SK-N-SH treated with all-trans-retinoic acid at 6 μM for 48 hours (cell line): Measurements from ENCODE around the gene TFEB.

Source experiments
- ATAC-seq: fragments of 200-7000 bp; cut with Tn5 transposase; 3 replicates; pipeline ENCODE4 v1.9.1; 2020; ENCODE audit warnings: mild to moderate bottlenecking, moderate library complexity
- ARNTL ChIP-seq: fragments of 450-650 bp; formaldehyde crosslinking; IDR thresholded peaks from 2 replicates; pipeline ENCODE4 v1.5.0; 2020; ENCODE audit warnings: low read depth, mild to moderate bottlenecking, moderate library complexity, borderline replicate concordance
- BACH2 ChIP-seq: fragments of 250-450 bp; sonication (Bioruptor Pico); IDR thresholded peaks from 2 replicates; pipeline ENCODE4 v1.9.0; 2021; ENCODE audit warnings: mild to moderate bottlenecking, borderline replicate concordance
- CREB5 ChIP-seq: fragments of 250-450 bp; sonication (Bioruptor Pico); IDR thresholded peaks from 2 replicates; pipeline ENCODE4 v1.5.1; 2020; ENCODE audit warnings: low read depth, mild to moderate bottlenecking, moderate library complexity
- CSDC2 ChIP-seq: fragments of 250-450 bp; sonication (Bioruptor Pico); IDR thresholded peaks from 2 replicates; pipeline ENCODE4 v1.5.0; 2020; ENCODE audit warnings: mild to moderate bottlenecking, moderate library complexity
- CSRNP3 ChIP-seq: fragments of 250-450 bp; sonication (Bioruptor Pico); IDR thresholded peaks from 2 replicates; pipeline ENCODE4 v1.5.1; 2021; ENCODE audit warnings: mild to moderate bottlenecking, moderate library complexity
- ESRRG ChIP-seq: fragments of 250-450 bp; sonication (Bioruptor Pico); IDR thresholded peaks from 2 replicates; pipeline ENCODE4 v1.6.1; 2021; ENCODE audit warnings: mild to moderate bottlenecking
- GLIS3 ChIP-seq: fragments of 250-450 bp; sonication (Bioruptor Pico); IDR thresholded peaks from 2 replicates; pipeline ENCODE4 v1.5.0; 2020; ENCODE audit warnings: mild to moderate bottlenecking, moderate library complexity
- ISL1 ChIP-seq: fragments of 250-450 bp; sonication (Bioruptor Pico); IDR thresholded peaks from 2 replicates; pipeline ENCODE4 v2.1.2; 2022; ENCODE audit warnings: mild to moderate bottlenecking, moderate library complexity
- POU6F1 ChIP-seq: fragments of 250-450 bp; sonication (Bioruptor Pico); IDR thresholded peaks from 2 replicates; pipeline ENCODE4 v1.8.0; 2021; ENCODE audit warnings: low read depth, mild to moderate bottlenecking, moderate library complexity, borderline replicate concordance
- PPARA ChIP-seq: fragments of 250-450 bp; sonication (Bioruptor Pico); IDR thresholded peaks from 2 replicates; pipeline ENCODE4 v1.5.0; 2020; ENCODE audit warnings: mild to moderate bottlenecking, borderline replicate concordance
- RARB ChIP-seq: fragments of 250-450 bp; sonication (Bioruptor Pico); IDR thresholded peaks from 2 replicates; pipeline ENCODE4 v1.8.0; 2021; ENCODE audit warnings: mild to moderate bottlenecking, moderate library complexity
- SNAI2 ChIP-seq: fragments of 250-450 bp; sonication (Bioruptor Pico); IDR thresholded peaks from 2 replicates; pipeline ENCODE4 v1.5.0; 2020; ENCODE audit warnings: mild to moderate bottlenecking, moderate library complexity
- TCF4 ChIP-seq: fragments of 250-450 bp; sonication (Bioruptor Pico); IDR thresholded peaks from 2 replicates; pipeline ENCODE4 v1.8.0; 2021; ENCODE audit warnings: mild to moderate bottlenecking, moderate library complexity, borderline replicate concordance
- TOX ChIP-seq: fragments of 250-450 bp; sonication (Bioruptor Pico); IDR thresholded peaks from 2 replicates; pipeline ENCODE4 v1.8.0; 2021; ENCODE audit warnings: mild to moderate bottlenecking, moderate library complexity, borderline replicate concordance
- TSHZ2 ChIP-seq: fragments of 250-450 bp; sonication (Bioruptor Pico); IDR thresholded peaks from 2 replicates; pipeline ENCODE4 v1.5.0; 2020; ENCODE audit warnings: mild to moderate bottlenecking, moderate library complexity
- ZC3H10 ChIP-seq: fragments of 250-450 bp; sonication (Bioruptor Pico); IDR thresholded peaks from 2 replicates; pipeline ENCODE4 v1.5.1; 2021; ENCODE audit warnings: mild to moderate bottlenecking, moderate library complexity
- ZFP3 ChIP-seq: fragments of 250-450 bp; sonication (Bioruptor Pico); IDR thresholded peaks from 2 replicates; pipeline ENCODE4 v1.5.0; 2020; ENCODE audit warnings: mild to moderate bottlenecking, moderate library complexity
- ZNF70 ChIP-seq: fragments of 450-650 bp; formaldehyde crosslinking; IDR thresholded peaks from 2 replicates; pipeline ENCODE4 v1.5.0; 2020; ENCODE audit warnings: mild to moderate bottlenecking, moderate library complexity
- ZNF8 ChIP-seq: fragments of 450-650 bp; formaldehyde crosslinking; IDR thresholded peaks from 2 replicates; pipeline ENCODE4 v1.5.0; 2020; ENCODE audit warnings: mild to moderate bottlenecking, moderate library complexity
- TF ChIP-seq, protein P1 (sequence below): fragments of 250-450 bp; sonication (Bioruptor Pico); IDR thresholded peaks from 2 replicates; pipeline ENCODE4 v1.8.0; 2020; ENCODE audit warnings: mild to moderate bottlenecking, moderate library complexity, borderline replicate concordance

Gene TFEB

GRCh38 chr6:41778895-41779294 lies 43.5 kb upstream of the TFEB start:
- ATAC-seq = no peak
- no peak for TF ChIP-seq TCF4 (CRISPR knock-in tag)
- TF ChIP-seq, protein P1, sequence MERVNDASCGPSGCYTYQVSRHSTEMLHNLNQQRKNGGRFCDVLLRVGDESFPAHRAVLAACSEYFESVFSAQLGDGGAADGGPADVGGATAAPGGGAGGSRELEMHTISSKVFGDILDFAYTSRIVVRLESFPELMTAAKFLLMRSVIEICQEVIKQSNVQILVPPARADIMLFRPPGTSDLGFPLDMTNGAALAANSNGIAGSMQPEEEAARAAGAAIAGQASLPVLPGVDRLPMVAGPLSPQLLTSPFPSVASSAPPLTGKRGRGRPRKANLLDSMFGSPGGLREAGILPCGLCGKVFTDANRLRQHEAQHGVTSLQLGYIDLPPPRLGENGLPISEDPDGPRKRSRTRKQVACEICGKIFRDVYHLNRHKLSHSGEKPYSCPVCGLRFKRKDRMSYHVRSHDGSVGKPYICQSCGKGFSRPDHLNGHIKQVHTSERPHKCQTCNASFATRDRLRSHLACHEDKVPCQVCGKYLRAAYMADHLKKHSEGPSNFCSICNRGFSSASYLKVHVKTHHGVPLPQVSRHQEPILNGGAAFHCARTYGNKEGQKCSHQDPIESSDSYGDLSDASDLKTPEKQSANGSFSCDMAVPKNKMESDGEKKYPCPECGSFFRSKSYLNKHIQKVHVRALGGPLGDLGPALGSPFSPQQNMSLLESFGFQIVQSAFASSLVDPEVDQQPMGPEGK (CRISPR knock-in tag) = no peak
- no peak for TF ChIP-seq CSDC2 (CRISPR knock-in tag)
- no peak for TF ChIP-seq RARB (CRISPR knock-in tag)
- no peak for TF ChIP-seq TSHZ2 (CRISPR knock-in tag)
- TF ChIP-seq GLIS3 = no peak

DNA sequence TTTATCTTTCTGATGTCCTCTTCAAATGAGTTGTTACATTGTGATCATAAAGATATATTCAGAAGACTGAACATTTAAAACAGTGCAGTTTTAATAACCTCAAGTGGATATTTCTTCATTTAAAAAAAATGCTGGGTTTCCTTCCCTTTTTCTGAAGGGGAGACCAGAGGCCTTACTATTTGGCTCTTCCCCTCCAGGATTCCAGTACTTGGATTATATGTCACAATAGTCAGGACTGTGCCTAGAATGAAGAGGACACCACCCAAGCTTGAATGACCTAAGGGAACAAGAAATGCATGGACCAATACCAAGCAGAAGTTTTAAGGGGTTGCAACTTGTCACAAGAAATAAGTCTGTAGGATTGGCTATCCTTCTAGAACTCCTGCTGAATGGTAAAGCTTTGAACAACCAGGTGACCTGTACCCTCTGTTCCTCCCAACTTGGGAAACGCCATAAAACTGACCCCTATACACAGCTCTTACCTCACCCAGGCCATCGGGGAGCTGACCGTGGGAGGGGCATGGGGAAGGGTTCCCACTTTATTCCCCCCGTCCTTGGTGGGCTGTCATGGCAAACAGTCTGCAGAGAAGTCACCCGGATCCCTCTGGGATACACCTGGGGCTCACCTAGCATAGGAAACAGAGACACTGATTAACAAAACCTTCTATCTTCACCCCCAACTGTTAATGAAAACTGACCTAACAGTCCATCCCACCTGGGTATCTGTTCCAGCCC lies 42.3 kb upstream of the TFEB start:
- no peak for ATAC-seq

More for the DNA sequence above, 42.3 kb upstream of the TFEB start:
- TF ChIP-seq, protein P1 (CRISPR knock-in tag) = no peak
- TF ChIP-seq SNAI2 (CRISPR knock-in tag) = no peak
- TF ChIP-seq ARNTL = no peak
- TF ChIP-seq ISL1 (CRISPR knock-in tag) = no peak
- TF ChIP-seq RARB (CRISPR knock-in tag) = no peak
- no peak for TF ChIP-seq ESRRG (CRISPR knock-in tag)
- no peak for TF ChIP-seq TOX (CRISPR knock-in tag)
- TF ChIP-seq ZNF70 (CRISPR knock-in tag) = no peak
- no peak for TF ChIP-seq ZFP3 (CRISPR knock-in tag)
- TF ChIP-seq TSHZ2 (CRISPR knock-in tag) = no peak
- TF ChIP-seq GLIS3 = no peak
- TF ChIP-seq BACH2 (CRISPR knock-in tag) = no peak
- TF ChIP-seq ZC3H10 (CRISPR knock-in tag) = no peak
- no peak for TF ChIP-seq CREB5 (CRISPR knock-in tag)
- TF ChIP-seq PPARA (CRISPR knock-in tag) = no peak
- TF ChIP-seq CSDC2 (CRISPR knock-in tag) = no peak
- TF ChIP-seq CSRNP3 = no peak
- no peak for TF ChIP-seq TCF4 (CRISPR knock-in tag)
- no peak for TF ChIP-seq POU6F1 (CRISPR knock-in tag)
- no peak for TF ChIP-seq ZNF8 (CRISPR knock-in tag)
